Urinary bladder (tissue), 2 donors: Measurements from ENCODE around the gene STK36. TPM values are rescaled to one million over a fixed set of nuclear protein-coding genes. Genes with fewer than 3 reads are reported as not detected.

Source experiments
- polyA plus RNA-seq: library from polyadenylated mRNA; stranded (reverse); fragments of 200-250 nt; gene quantifications from one replicate; pipeline ENCODE4 v1.2.3, GENCODE V29; 2013
- total RNA-seq: library from RNA; depleted of rRNA; stranded (reverse); fragments of >200 nt; gene quantifications from one replicate; pipeline ENCODE4 v1.2.3, GENCODE V29; 2014
- donor health status: healthy.

Gene STK36
- total and polyA plus RNA-seq, 2 donors, result 17.9 to 48.6 TPM

Other genes with a start within 250 kb of the STK36 start
- gene USP37, start 103.7 kb upstream of the STK36 start, total RNA-seq, result 37.1 TPM
- gene USP37, start 103.7 kb upstream of the STK36 start, polyA plus RNA-seq, result 4.6 TPM
- 43.8 TPM for gene CNOT9, start 103.2 kb upstream of the STK36 start, total RNA-seq
- gene CNOT9, start 103.2 kb upstream of the STK36 start, polyA plus RNA-seq, result 19.6 TPM
- 6.7 TPM for gene PLCD4, start 64.2 kb upstream of the STK36 start, total RNA-seq
- gene PLCD4, start 64.2 kb upstream of the STK36 start, polyA plus RNA-seq, result 28.4 TPM
- 8.5 TPM for gene ZNF142, start 12.5 kb upstream of the STK36 start, total RNA-seq
- 12.8 TPM for gene ZNF142, start 12.5 kb upstream of the STK36 start, polyA plus RNA-seq
- 24.3 TPM for gene BCS1L, start 12.4 kb upstream of the STK36 start, total RNA-seq
- gene BCS1L, start 12.4 kb upstream of the STK36 start, polyA plus RNA-seq, result 39.5 TPM
- gene RNF25, start 84 bp upstream of the STK36 start, total RNA-seq, result 20.6 TPM
- 29.0 TPM for gene RNF25, start 84 bp upstream of the STK36 start, polyA plus RNA-seq
- gene TTLL4, start 38.7 kb downstream of the STK36 start, total RNA-seq, result 8.8 TPM
- 9.0 TPM for gene TTLL4, start 38.7 kb downstream of the STK36 start, polyA plus RNA-seq
- gene CYP27A1, start 110.1 kb downstream of the STK36 start, total RNA-seq, result 10.3 TPM
- 41.1 TPM for gene CYP27A1, start 110.1 kb downstream of the STK36 start, polyA plus RNA-seq
- 1.2 TPM for gene PRKAG3, start 159.7 kb downstream of the STK36 start, total RNA-seq
- gene PRKAG3, start 159.7 kb downstream of the STK36 start, polyA plus RNA-seq, result not detected
- 0.16 TPM for gene WNT6, start 187.7 kb downstream of the STK36 start, total RNA-seq
- 3.0 TPM for gene WNT6, start 187.7 kb downstream of the STK36 start, polyA plus RNA-seq
- gene WNT10A, start 208.8 kb downstream of the STK36 start, total RNA-seq, result 1.9 TPM
- 1.2 TPM for gene WNT10A, start 208.8 kb downstream of the STK36 start, polyA plus RNA-seq